ENCODE results near the gene RTN1.

The RTN1 gene

GRCh38 chr14:59870277-59871165, at the start of gene RTN1:
Gene RTN1, minus strand, starts transcription at chr14:59870776. Its CDS starts 146 bp downstream, at chr14:59870630.
- peak; percentile 75 for DNase-seq (ENCODE audit: low spot score)

GRCh38 chr14:59920378-59920683, 49.8 kb upstream of the RTN1 start:
- no peak for DNase-seq (ENCODE audit: low spot score)

- DNase-seq (ENCODE audit: low spot score) = peak; percentile 73
These were observed 49.2 kb upstream of the RTN1 start, which contains the start of gene LRRC9 for GRCh38 chr14:59919570-59920377. Gene LRRC9, plus strand, starts transcription at chr14:59920144.

GRCh38 chr14:59918824-59919569, 48.4 kb upstream of the RTN1 start:
- no peak for DNase-seq (ENCODE audit: low spot score)

GRCh38 chr14:59913187-59913586, 42.6 kb upstream of the RTN1 start:
- DNase-seq (ENCODE audit: low spot score) = no peak

- DNase-seq (ENCODE audit: low spot score) = no peak
These were observed 41.9 kb upstream of the RTN1 start for GRCh38 chr14:59912443-59912842.

- no peak for DNase-seq (ENCODE audit: low spot score)
These were observed 34.6 kb upstream of the RTN1 start for GRCh38 chr14:59905188-59905587.

- no peak for DNase-seq (ENCODE audit: low spot score)
These were observed 33.6 kb upstream of the RTN1 start for GRCh38 chr14:59904184-59904583.

GRCh38 chr14:59900556-59900955, 30.0 kb upstream of the RTN1 start:
- DNase-seq (ENCODE audit: low spot score) = no peak

- no peak for DNase-seq (ENCODE audit: low spot score)
These were observed 27.3 kb upstream of the RTN1 start for GRCh38 chr14:59897757-59898383.

GRCh38 chr14:59895721-59896120, 25.1 kb upstream of the RTN1 start:
- no peak for DNase-seq (ENCODE audit: low spot score)

GRCh38 chr14:59890676-59891075, 20.1 kb upstream of the RTN1 start:
- DNase-seq (ENCODE audit: low spot score) = no peak

- no peak for DNase-seq (ENCODE audit: low spot score)
These were observed 12.4 kb upstream of the RTN1 start for GRCh38 chr14:59882957-59883356.

GRCh38 chr14:59871166-59871495, 555 bp upstream of the RTN1 start:
- DNase-seq (ENCODE audit: low spot score) = no peak

- DNase-seq (ENCODE audit: low spot score) = no peak
These were observed 958 bp downstream of the RTN1 start for GRCh38 chr14:59869381-59870255.

GRCh38 chr14:59868021-59868420, 2.6 kb downstream of the RTN1 start:
- no peak for DNase-seq (ENCODE audit: low spot score)

- no peak for DNase-seq (ENCODE audit: low spot score)
These were observed 6.6 kb downstream of the RTN1 start for GRCh38 chr14:59863806-59864525.

GRCh38 chr14:59857328-59857727, 13.2 kb downstream of the RTN1 start:
- no peak for DNase-seq (ENCODE audit: low spot score)

GRCh38 chr14:59852350-59852749, 18.2 kb downstream of the RTN1 start:
- no peak for DNase-seq (ENCODE audit: low spot score)

- DNase-seq (ENCODE audit: low spot score) = no peak
These were observed 20.1 kb downstream of the RTN1 start for GRCh38 chr14:59850458-59850857.
